Esophagus muscularis mucosa (tissue), 4 donors: ENCODE measurements around the gene PEPD. TPM values are rescaled to one million over a fixed set of nuclear protein-coding genes. Genes with fewer than 3 reads are reported as not detected.

Experiments used
- DNase-seq: peaks from one replicate; pipeline ENCODE4 v3.0.0-alpha.2; 2017; ENCODE audit errors: extremely low spot score
- H3K27ac ChIP-seq, 4 donors: fragments of 200-600 bp; sonication (generic); replicated peaks in 1 of 4; 1 replicate in 3 of 4; 2 replicates in 1 of 4; pipeline ENCODE4 v1.5.1; 2016 to 2019; ENCODE audit warnings: mild to moderate bottlenecking in 1 of 4
- H3K27me3 ChIP-seq, 4 donors: fragments of 200-600 bp; sonication (generic); one replicate each; pipeline versions ENCODE4 v1.5.1 to v1.6.0; 2016 to 2019
- H3K36me3 ChIP-seq, 4 donors: fragments of 200-600 bp; sonication (generic); one replicate each; pipeline ENCODE4 v1.5.1; 2016 to 2019
- H3K4me1 ChIP-seq, 4 donors: fragments of 200-600 bp; sonication (generic); one replicate each; pipeline ENCODE4 v1.5.1; 2016 to 2019
- H3K4me3 ChIP-seq, 4 donors: fragments of 200-600 bp; sonication (generic); 1 replicate in 2 of 4; 2 replicates in 2 of 4; pipeline ENCODE4 v1.5.1; 2016 to 2019; ENCODE audit warnings: mild to moderate bottlenecking in 4 of 4, moderate library complexity in 1 of 4
- H3K9me3 ChIP-seq, 4 donors: fragments of 200-600 bp; sonication (generic); 1 replicate in 3 of 4; 2 replicates in 1 of 4; pipeline ENCODE4 v1.5.1; 2016 to 2019
- CTCF ChIP-seq, 3 experiments: fragments of 200-600 bp in 2 of 3; fragments of 450-650 bp in 1 of 3; sonication (generic) in 2 of 3; IDR thresholded peaks; one replicate each; pipeline ENCODE4 v1.5.1; 2017 to 2019; ENCODE audit warnings: antibody characterized with exemption in 3 of 3, mild to moderate bottlenecking in 2 of 3, moderate library complexity in 1 of 3
- EP300 ChIP-seq: sonication (generic); formaldehyde crosslinking; IDR thresholded peaks from one replicate; pipeline ENCODE4 v1.6.1; 2017; ENCODE audit warnings: antibody characterized with exemption
- POLR2A ChIP-seq: fragments of 450-650 bp; IDR thresholded peaks from one replicate; pipeline ENCODE4 v1.6.1; 2017; ENCODE audit warnings: antibody characterized with exemption, moderate library complexity, mild to moderate bottlenecking, low read depth
- POLR2AphosphoS5 ChIP-seq, 2 donors: sonication (generic); formaldehyde crosslinking; IDR thresholded peaks; one replicate each; pipeline ENCODE4 v1.6.1; 2017; ENCODE audit warnings: antibody characterized with exemption in 2 of 2
- WGBS: methylation state at CpG from one replicate; pipeline ENCODE4 v1.1.5; 2018; 5-methylcytosine and 5-hydroxymethylcytosine counted together
- intact Hi-C: fragments of 100-400 bp; cut with DNase I; formaldehyde crosslinking; loops from one replicate; pipeline ENCODE4 v1.15.1; 2023
- total RNA-seq, 4 donors: library from RNA; depleted of rRNA; stranded (reverse); fragments of >200 nt; gene quantifications; one replicate each; pipeline versions ENCODE4 v1.1.0 to v1.2.1, GENCODE V29; 2016

The PEPD gene
- total RNA-seq, 4 donors from 2014 or later, result 59.8 to 90.9 (median 73.0) TPM

- H3K27ac ChIP-seq, result no peak overlapping the region
- DNase-seq, result no peak
- H3K4me1 ChIP-seq, result peaks cover 25 to 63% (median 51%) of the 10 kb centered on the region in 4 donors
- TF ChIP-seq EP300 (no peak), CTCF (IDR thresholded peaks at IDR 0.05) (no peak), POLR2AphosphoS5 (IDR thresholded peaks at IDR 0.05) (no peak), POLR2A (no peak)
- 96% methylated on average over 16 of the region's 16 CpGs for WGBS
- intact Hi-C loops, result no loop called here
- no peak overlapping the region for H3K4me3 ChIP-seq
- no peaks in the 10 kb centered on the region for H3K27me3 ChIP-seq
- H3K9me3 ChIP-seq, result no peaks in the 10 kb centered on the region
- H3K36me3 ChIP-seq, result peaks cover 0 to 25% (median 15%) of the 10 kb centered on the region in 4 donors
Observed at GRCh38 chr19:33379151-33379829, 142.3 kb downstream of the PEPD start.

- 85% methylated on average over 12 of the region's 12 CpGs for WGBS
- Histone ChIP-seq H3K4me1 (peaks cover 25 to 62% (median 53%) of the 10 kb centered on the region in 4 donors), H3K9me3 (no peaks in the 10 kb centered on the region), H3K27me3 (no peaks in the 10 kb centered on the region), H3K27ac (peak overlapping the region in 1 of 4 donors; percentile 13), H3K36me3 (peaks cover 0 to 23% (median 14%) of the 10 kb centered on the region in 4 donors), H3K4me3 (no peak overlapping the region)
- DNase-seq, result no peak
- TF ChIP-seq CTCF (IDR thresholded peaks at IDR 0.05) (no peak), POLR2A (no peak), EP300 (no peak), POLR2AphosphoS5 (IDR thresholded peaks at IDR 0.05) (no peak)
- intact Hi-C loops, result no loop called here
Observed at GRCh38 chr19:33377586-33378475, 143.8 kb downstream of the PEPD start.

GRCh38 chr19:33376941-33377557 is 144.5 kb downstream of the PEPD start:
- H3K27me3 ChIP-seq, result no peaks in the 10 kb centered on the region
- intact Hi-C loops, result no loop called here
- TF ChIP-seq EP300, result no peak
- no peak for TF ChIP-seq CTCF (IDR thresholded peaks at IDR 0.05)
- TF ChIP-seq POLR2AphosphoS5 (IDR thresholded peaks at IDR 0.05), result no peak
- TF ChIP-seq POLR2A, result no peak
- no peak overlapping the region for H3K4me3 ChIP-seq
- peaks cover 0 to 23% (median 14%) of the 10 kb centered on the region in 4 donors for H3K36me3 ChIP-seq
- no peak for DNase-seq
- H3K9me3 ChIP-seq, result no peaks in the 10 kb centered on the region
- peak overlapping the region in 3 of 4 donors; percentile 13 to 99 (median 31) for H3K27ac ChIP-seq
- peaks cover 25 to 56% (median 50%) of the 10 kb centered on the region in 4 donors for H3K4me1 ChIP-seq
- WGBS, result 67% methylated on average over 7 of the region's 7 CpGs

GRCh38 chr19:33376423-33376822 is 145.2 kb downstream of the PEPD start:
- Histone ChIP-seq H3K4me3 (no peak overlapping the region), H3K27me3 (no peaks in the 10 kb centered on the region), H3K36me3 (peaks cover 0 to 19% (median 12%) of the 10 kb centered on the region in 4 donors), H3K27ac (peak overlapping the region in 3 of 4 donors; percentile 13 to 99 (median 31)), H3K9me3 (no peaks in the 10 kb centered on the region), H3K4me1 (peaks cover 25 to 56% (median 47%) of the 10 kb centered on the region in 4 donors)
- DNase-seq, result no peak
- TF ChIP-seq POLR2AphosphoS5 (IDR thresholded peaks at IDR 0.05) (peak; percentile 51), POLR2A (no peak)
- intact Hi-C loops, result no loop called here
- WGBS, result 71% methylated on average over 2 of the region's 2 CpGs

GRCh38 chr19:33375837-33376159 is 145.8 kb downstream of the PEPD start:
- no peak overlapping the region for H3K4me3 ChIP-seq
- intact Hi-C loops, result no loop called here
- TF ChIP-seq CTCF (IDR thresholded peaks at IDR 0.05), result no peak
- no peak for TF ChIP-seq POLR2AphosphoS5 (IDR thresholded peaks at IDR 0.05)
- TF ChIP-seq EP300, result no peak
- TF ChIP-seq POLR2A, result no peak

More at GRCh38 chr19:33375837-33376159, 145.8 kb downstream of the PEPD start:
- Histone ChIP-seq H3K9me3 (no peaks in the 10 kb centered on the region), H3K27ac (peak overlapping the region in 3 of 4 donors; percentile 23 to 99 (median 99)), H3K27me3 (no peaks in the 10 kb centered on the region), H3K36me3 (peaks cover 0 to 15% (median 9%) of the 10 kb centered on the region in 4 donors), H3K4me1 (peaks cover 25 to 56% (median 47%) of the 10 kb centered on the region in 4 donors)
- DNase-seq, result no peak
- 83% methylated on average over 1 of the region's 1 CpG for WGBS
